ENCODE data around the gene SMG6. TPM values are rescaled to one million over a fixed set of nuclear protein-coding genes. Genes with fewer than 3 reads are reported as not detected.
A peak's percentile ranks its signal among the peaks of the same experiment; 100 is the strongest.

SMG6 gene
- total RNA-seq, 1 donor from 2014 or later = 39.7 TPM

DNA sequence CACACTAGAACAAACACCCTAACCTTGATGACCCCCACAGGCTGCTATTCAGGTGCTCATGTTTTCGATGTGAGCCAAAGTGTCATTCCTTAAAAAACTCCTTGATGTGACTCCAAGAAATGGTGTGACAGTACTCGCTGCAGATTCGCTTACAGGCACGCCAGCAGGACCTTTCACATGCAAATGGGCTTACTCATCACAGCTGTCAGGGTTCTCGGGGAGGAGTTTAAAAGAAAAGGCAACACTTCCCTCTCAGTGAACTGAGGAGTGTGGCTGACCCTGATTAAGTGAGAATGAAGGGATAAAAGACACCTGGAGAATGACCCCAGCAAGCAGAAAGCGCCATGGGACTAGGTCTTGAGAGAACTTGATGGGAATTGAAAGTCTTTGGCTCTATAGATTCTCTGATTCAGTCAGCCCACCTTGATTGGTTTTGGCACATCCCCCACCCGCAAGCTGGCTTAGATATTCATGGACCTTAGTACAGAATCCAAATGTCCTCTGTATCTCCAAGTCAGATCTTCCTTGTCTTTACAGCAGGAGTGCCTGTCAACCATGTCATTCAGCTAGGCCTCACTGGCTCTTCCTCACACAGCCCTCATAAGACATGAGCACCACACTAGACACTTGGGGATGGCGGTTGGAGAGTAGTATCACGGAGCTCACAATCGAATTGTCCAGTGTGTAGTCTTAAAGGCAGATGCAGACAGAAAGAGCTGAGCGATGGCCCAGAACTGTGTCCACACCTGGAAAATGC is 166.1 kb downstream of the SMG6 start:
- no peaks in the 10 kb centered on the region for H3K27me3 Mint-ChIP-seq (ENCODE audit: low read depth, unreplicated experiment)
- H2AFZ ChIP-seq (ENCODE audit: low read depth, low read length) = no peak overlapping the region

DNA sequence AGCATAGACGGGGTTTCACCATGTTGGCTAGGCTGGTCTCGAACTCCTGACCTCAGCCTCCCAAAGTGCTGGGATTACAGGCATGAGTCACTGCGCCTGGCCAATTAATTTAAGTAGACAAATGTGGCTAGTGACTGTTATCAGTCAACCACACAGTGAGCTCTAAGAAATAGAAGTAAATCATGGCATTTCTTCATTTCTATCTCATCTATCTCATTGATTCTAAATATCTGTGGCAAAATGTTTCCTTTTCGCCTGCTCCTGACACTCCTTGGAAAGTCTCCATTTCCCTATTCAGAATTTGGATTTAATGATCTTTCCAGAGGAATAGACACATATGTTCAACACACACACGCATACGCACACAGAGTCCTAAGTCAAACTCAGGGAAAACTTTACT is 167.3 kb downstream of the SMG6 start:
- H3K27me3 Mint-ChIP-seq (ENCODE audit: low read depth, unreplicated experiment) = no peaks in the 10 kb centered on the region
- TF ChIP-seq EZH2 (IDR thresholded peaks at IDR 0.05; ENCODE audit: insufficient read depth, low read length) = no peak
- TF ChIP-seq, protein P1, sequence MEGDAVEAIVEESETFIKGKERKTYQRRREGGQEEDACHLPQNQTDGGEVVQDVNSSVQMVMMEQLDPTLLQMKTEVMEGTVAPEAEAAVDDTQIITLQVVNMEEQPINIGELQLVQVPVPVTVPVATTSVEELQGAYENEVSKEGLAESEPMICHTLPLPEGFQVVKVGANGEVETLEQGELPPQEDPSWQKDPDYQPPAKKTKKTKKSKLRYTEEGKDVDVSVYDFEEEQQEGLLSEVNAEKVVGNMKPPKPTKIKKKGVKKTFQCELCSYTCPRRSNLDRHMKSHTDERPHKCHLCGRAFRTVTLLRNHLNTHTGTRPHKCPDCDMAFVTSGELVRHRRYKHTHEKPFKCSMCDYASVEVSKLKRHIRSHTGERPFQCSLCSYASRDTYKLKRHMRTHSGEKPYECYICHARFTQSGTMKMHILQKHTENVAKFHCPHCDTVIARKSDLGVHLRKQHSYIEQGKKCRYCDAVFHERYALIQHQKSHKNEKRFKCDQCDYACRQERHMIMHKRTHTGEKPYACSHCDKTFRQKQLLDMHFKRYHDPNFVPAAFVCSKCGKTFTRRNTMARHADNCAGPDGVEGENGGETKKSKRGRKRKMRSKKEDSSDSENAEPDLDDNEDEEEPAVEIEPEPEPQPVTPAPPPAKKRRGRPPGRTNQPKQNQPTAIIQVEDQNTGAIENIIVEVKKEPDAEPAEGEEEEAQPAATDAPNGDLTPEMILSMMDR (IDR thresholded peaks at IDR 0.05; ENCODE audit: insufficient read depth, low read depth, low read length) = no peak
- peak overlapping the region; percentile 15 for H3K27ac ChIP-seq (ENCODE audit: low read depth, low read length)
- no peaks in the 10 kb centered on the region for H3K27me3 ChIP-seq (ENCODE audit: insufficient read depth, low read length)
- no peak overlapping the region for H3K4me3 Mint-ChIP-seq (ENCODE audit: unreplicated experiment)
- no peak overlapping the region for H3K4me2 ChIP-seq (ENCODE audit: low read length)
- no peaks in the 10 kb centered on the region for H3K9me3 ChIP-seq (ENCODE audit: insufficient read depth, low read depth, low read length)
- H3K9me3 Mint-ChIP-seq (ENCODE audit: unreplicated experiment) = no peaks in the 10 kb centered on the region
- H3K4me1 Mint-ChIP-seq (ENCODE audit: low read depth, unreplicated experiment) = peaks cover 24% of the 10 kb centered on the region
- H3K9ac ChIP-seq (ENCODE audit: low read length) = no peak overlapping the region
- H3K79me2 ChIP-seq (ENCODE audit: insufficient read depth, low read length) = no peaks in the 10 kb centered on the region
- no peak overlapping the region for H2AFZ ChIP-seq (ENCODE audit: low read depth, low read length)
- FAIRE-seq (no peak), DNase-seq (ENCODE audit: low read depth) (peak; percentile 72)
- H3K27ac Mint-ChIP-seq (ENCODE audit: unreplicated experiment) = no peak overlapping the region
- H3K4me3 ChIP-seq (ENCODE audit: insufficient read depth, low read depth, low read length) = no peak overlapping the region
- peaks cover 24% of the 10 kb centered on the region for H3K4me1 ChIP-seq (ENCODE audit: insufficient read depth, low read length)
- H3K36me3 Mint-ChIP-seq (ENCODE audit: low read depth, unreplicated experiment) = no peaks in the 10 kb centered on the region
- no peaks in the 10 kb centered on the region for H3K36me3 ChIP-seq (ENCODE audit: insufficient read depth, low read length)
- no peaks in the 10 kb centered on the region for H4K20me1 ChIP-seq (ENCODE audit: insufficient read depth, low read length)

More for the DNA sequence above, 166.1 kb downstream of the SMG6 start:
- Histone ChIP-seq H3K79me2 (ENCODE audit: insufficient read depth, low read length) (no peaks in the 10 kb centered on the region), H3K9ac (ENCODE audit: low read length) (peak overlapping the region; percentile 41), H3K4me3 (ENCODE audit: insufficient read depth, low read depth, low read length) (no peak overlapping the region), H3K4me2 (ENCODE audit: low read length) (peak overlapping the region; percentile 64), H3K36me3 (ENCODE audit: insufficient read depth, low read length) (no peaks in the 10 kb centered on the region), H3K4me1 (ENCODE audit: insufficient read depth, low read length) (peaks cover 24% of the 10 kb centered on the region), H4K20me1 (ENCODE audit: insufficient read depth, low read length) (no peaks in the 10 kb centered on the region), H3K27me3 (ENCODE audit: insufficient read depth, low read length) (no peaks in the 10 kb centered on the region), H3K9me3 (ENCODE audit: insufficient read depth, low read depth, low read length) (no peaks in the 10 kb centered on the region), H3K27ac (ENCODE audit: low read depth, low read length) (peak overlapping the region; percentile 79)
- no peaks in the 10 kb centered on the region for H3K9me3 Mint-ChIP-seq (ENCODE audit: unreplicated experiment)
- H3K27ac Mint-ChIP-seq (ENCODE audit: unreplicated experiment) = peak overlapping the region; percentile 90
- FAIRE-seq (peak; percentile 96), DNase-seq (ENCODE audit: low read depth) (peak; percentile 89)
- TF ChIP-seq, protein P1 (IDR thresholded peaks at IDR 0.05; ENCODE audit: insufficient read depth, low read depth, low read length) = no peak
- TF ChIP-seq EZH2 (IDR thresholded peaks at IDR 0.05; ENCODE audit: insufficient read depth, low read length) = no peak
- H3K4me1 Mint-ChIP-seq (ENCODE audit: low read depth, unreplicated experiment) = peaks cover 24% of the 10 kb centered on the region
- peak overlapping the region; percentile 24 for H3K4me3 Mint-ChIP-seq (ENCODE audit: unreplicated experiment)
- peaks cover 2% of the 10 kb centered on the region for H3K36me3 Mint-ChIP-seq (ENCODE audit: low read depth, unreplicated experiment)

DNA sequence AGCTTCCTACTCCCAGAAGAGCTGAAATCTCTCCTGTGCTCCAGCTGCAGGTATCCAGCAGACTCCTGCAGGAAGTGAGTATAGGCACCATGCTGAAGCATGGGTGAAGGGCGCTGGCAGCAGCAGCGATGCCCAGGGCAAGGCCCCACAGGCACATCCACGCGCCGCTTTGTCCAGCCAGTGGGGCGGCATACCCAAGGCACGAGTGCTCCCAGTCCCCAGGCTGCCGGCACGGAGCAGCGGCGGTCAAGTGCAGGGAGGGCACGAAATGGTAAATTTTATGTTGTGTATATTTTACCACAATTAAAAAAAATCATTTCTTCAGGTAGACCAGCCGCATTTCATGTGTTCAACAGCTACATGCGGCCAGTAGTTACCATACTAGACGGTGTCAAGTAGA is 175.6 kb downstream of the SMG6 start:
- H3K4me1 ChIP-seq (ENCODE audit: insufficient read depth, low read length) = peaks cover 26% of the 10 kb centered on the region
- Mint-ChIP-seq H3K4me3 (ENCODE audit: unreplicated experiment) (no peak overlapping the region), H3K4me1 (ENCODE audit: low read depth, unreplicated experiment) (peaks cover 21% of the 10 kb centered on the region)

More for the DNA sequence above, 175.6 kb downstream of the SMG6 start:
- no peaks in the 10 kb centered on the region for H3K27me3 Mint-ChIP-seq (ENCODE audit: low read depth, unreplicated experiment)
- peaks cover 7% of the 10 kb centered on the region for H3K36me3 Mint-ChIP-seq (ENCODE audit: low read depth, unreplicated experiment)
- H3K9me3 Mint-ChIP-seq (ENCODE audit: unreplicated experiment) = no peaks in the 10 kb centered on the region
- Histone ChIP-seq H3K9ac (ENCODE audit: low read length) (no peak overlapping the region), H3K4me3 (ENCODE audit: insufficient read depth, low read depth, low read length) (no peak overlapping the region), H2AFZ (ENCODE audit: low read depth, low read length) (no peak overlapping the region), H3K27me3 (ENCODE audit: insufficient read depth, low read length) (no peaks in the 10 kb centered on the region), H3K79me2 (ENCODE audit: insufficient read depth, low read length) (peaks cover 5% of the 10 kb centered on the region), H3K36me3 (ENCODE audit: insufficient read depth, low read length) (peaks cover 5% of the 10 kb centered on the region), H4K20me1 (ENCODE audit: insufficient read depth, low read length) (no peaks in the 10 kb centered on the region), H3K4me2 (ENCODE audit: low read length) (no peak overlapping the region), H3K9me3 (ENCODE audit: insufficient read depth, low read depth, low read length) (no peaks in the 10 kb centered on the region), H3K27ac (ENCODE audit: low read depth, low read length) (no peak overlapping the region)
- H3K27ac Mint-ChIP-seq (ENCODE audit: unreplicated experiment) = no peak overlapping the region
- TF ChIP-seq, protein P1 (IDR thresholded peaks at IDR 0.05; ENCODE audit: insufficient read depth, low read depth, low read length) = no peak
- no peak for TF ChIP-seq EZH2 (IDR thresholded peaks at IDR 0.05; ENCODE audit: insufficient read depth, low read length)
- DNase-seq (ENCODE audit: low read depth) (no peak), FAIRE-seq (no peak)

Measured in astrocyte (in vitro differentiated cells and primary cell).